H9 (cell line): Measurements from ENCODE around the gene CDK14. TPM values are rescaled to one million over a fixed set of nuclear protein-coding genes. Genes with fewer than 3 reads are reported as not detected.

Source experiments
- DNase-seq: peaks from one replicate; pipeline ENCODE4 v3.0.0-alpha.2; 2017
- H2AFZ ChIP-seq: one replicate; pipeline ENCODE4 v1.6.1; 2013; ENCODE audit warnings: mild to moderate bottlenecking, low read length, control low read depth, moderate library complexity
- H2AK5ac ChIP-seq: 2 replicates; pipeline ENCODE4 v1.6.1; 2013; ENCODE audit warnings: low read length, control low read depth, mixed read lengths; ENCODE audit not compliant: insufficient read length
- H2BK120ac ChIP-seq: one replicate; pipeline ENCODE4 v1.6.1; 2013; ENCODE audit warnings: low read depth, mild to moderate bottlenecking, low read length, control low read depth, inconsistent platforms; ENCODE audit not compliant: poor library complexity, severe bottlenecking
- H2BK12ac ChIP-seq: 2 replicates; pipeline ENCODE4 v1.6.1; 2013; ENCODE audit warnings: low read length, control low read depth, mixed read lengths, low read depth; ENCODE audit not compliant: insufficient read length
- H2BK15ac ChIP-seq: 2 replicates; pipeline ENCODE4 v1.6.1; 2013; ENCODE audit warnings: low read depth, low read length, control low read depth
- H2BK20ac ChIP-seq: one replicate; pipeline ENCODE4 v1.6.1; 2013; ENCODE audit warnings: low read depth, mild to moderate bottlenecking, low read length, control low read depth, inconsistent platforms; ENCODE audit not compliant: poor library complexity, severe bottlenecking
- H2BK5ac ChIP-seq: 2 replicates; pipeline ENCODE4 v1.6.1; 2013; ENCODE audit warnings: low read length, control low read depth, mixed read lengths; ENCODE audit not compliant: insufficient read length
- H3K14ac ChIP-seq: 2 replicates; pipeline ENCODE4 v1.6.1; 2013; ENCODE audit warnings: low read length, control low read depth; ENCODE audit not compliant: insufficient read depth
- H3K18ac ChIP-seq: 2 replicates; pipeline ENCODE4 v1.6.1; 2013; ENCODE audit warnings: low read depth, mild to moderate bottlenecking, mixed read lengths, low read length, control low read depth; ENCODE audit not compliant: insufficient read length
- H3K23ac ChIP-seq: 2 replicates; pipeline ENCODE4 v1.6.1; 2013; ENCODE audit warnings: low read length, control low read depth, mixed read lengths, low read depth; ENCODE audit not compliant: insufficient read length
- H3K23me2 ChIP-seq: 2 replicates; pipeline ENCODE4 v1.6.1; 2013; ENCODE audit warnings: low read depth, mild to moderate bottlenecking, mixed read lengths, low read length, control low read depth; ENCODE audit not compliant: insufficient read length, poor library complexity, severe bottlenecking
- H3K27ac ChIP-seq: 2 replicates; pipeline ENCODE4 v1.5.1; 2013; ENCODE audit warnings: low read length, control low read depth, mixed read lengths, low read depth; ENCODE audit not compliant: insufficient read length
- H3K27me3 ChIP-seq: 2 replicates; pipeline ENCODE4 v1.6.1; 2013; ENCODE audit warnings: low read length, control low read depth, inconsistent platforms; ENCODE audit not compliant: insufficient read depth
- H3K4ac ChIP-seq: 2 replicates; pipeline ENCODE4 v1.6.1; 2013; ENCODE audit warnings: low read depth, mild to moderate bottlenecking, control low read depth, inconsistent platforms, low read length, moderate library complexity
- H3K4me1 ChIP-seq: 2 replicates; pipeline ENCODE4 v1.6.1; 2013; ENCODE audit warnings: low read length, control low read depth, inconsistent platforms; ENCODE audit not compliant: insufficient read depth
- H3K4me2 ChIP-seq: 2 replicates; pipeline ENCODE4 v1.6.1; 2013; ENCODE audit warnings: low read length, control low read depth, mixed read lengths; ENCODE audit not compliant: insufficient read length, insufficient read depth
- H3K56ac ChIP-seq: 2 replicates; pipeline ENCODE4 v1.6.1; 2013; ENCODE audit warnings: low read depth, mild to moderate bottlenecking, mixed read lengths, low read length, control low read depth; ENCODE audit not compliant: insufficient read length
- H3K79me1 ChIP-seq: 2 replicates; pipeline ENCODE4 v1.6.1; 2013; ENCODE audit warnings: low read depth, mild to moderate bottlenecking, moderate library complexity, low read length, control low read depth, inconsistent platforms; ENCODE audit not compliant: insufficient read depth, poor library complexity, severe bottlenecking
- H3K79me2 ChIP-seq: 2 replicates; pipeline ENCODE4 v1.6.1; 2013; ENCODE audit warnings: low read length, control low read depth, inconsistent platforms; ENCODE audit not compliant: insufficient read depth
- H3K9ac ChIP-seq: 2 replicates; pipeline ENCODE4 v1.6.1; 2013; ENCODE audit warnings: low read length, control low read depth, mixed read lengths; ENCODE audit not compliant: insufficient read length; ENCODE audit errors: extremely low read depth
- H3K9me3 ChIP-seq: one replicate; pipeline ENCODE4 v1.6.1; 2013; ENCODE audit warnings: low read depth, low read length, inconsistent platforms; ENCODE audit not compliant: control insufficient read depth
- H3T11ph ChIP-seq: one replicate; pipeline ENCODE4 v1.6.1; 2013; ENCODE audit warnings: mild to moderate bottlenecking, low read length, control low read depth, inconsistent platforms
- H4K20me1 ChIP-seq: one replicate; pipeline ENCODE4 v1.6.1; 2013; ENCODE audit not compliant: control insufficient read depth, insufficient read length, insufficient read depth
- H4K5ac ChIP-seq: 2 replicates; pipeline ENCODE4 v1.6.1; 2013; ENCODE audit warnings: low read depth, mild to moderate bottlenecking, mixed read lengths, low read length, control low read depth; ENCODE audit not compliant: insufficient read length
- H4K8ac ChIP-seq: replicated peaks from 2 replicates; pipeline ENCODE4 v1.6.1; 2013; ENCODE audit warnings: low read length, control low read depth, mixed read lengths, low read depth; ENCODE audit not compliant: insufficient read length
- H4K91ac ChIP-seq: 2 replicates; pipeline ENCODE4 v1.6.1; 2013; ENCODE audit warnings: low read depth, mild to moderate bottlenecking, moderate library complexity, mixed read lengths, low read length, control low read depth; ENCODE audit not compliant: insufficient read length
- H3K27ac Mint-ChIP-seq, 3 experiments: 2 replicates in 2 of 3; 3 replicates in 1 of 3; pipeline ENCODE4 v1.8.0; 2020 to 2021; ENCODE audit warnings: mixed read lengths in 3 of 3, mild to moderate bottlenecking in 1 of 3, moderate library complexity in 1 of 3
- H3K27me3 Mint-ChIP-seq: 2 replicates; pipeline ENCODE4 v1.8.0; 2021; ENCODE audit warnings: low read depth, mild to moderate bottlenecking, moderate library complexity, mixed read lengths
- H3K36me3 Mint-ChIP-seq, 3 experiments: 2 replicates in 2 of 3; 3 replicates in 1 of 3; pipeline ENCODE4 v1.8.0; 2020 to 2021; ENCODE audit warnings: low read depth in 3 of 3, mixed read lengths in 3 of 3; ENCODE audit not compliant: insufficient read depth in 1 of 3
- H3K4me1 Mint-ChIP-seq, 2 experiments: 2 replicates each; pipeline ENCODE4 v1.8.0; 2020; ENCODE audit warnings: mixed read lengths in 2 of 2
- H3K4me3 Mint-ChIP-seq, 2 experiments: 2 replicates in 1 of 2; 3 replicates in 1 of 2; pipeline ENCODE4 v1.8.0; 2020 to 2021; ENCODE audit warnings: mild to moderate bottlenecking in 2 of 2, mixed read lengths in 2 of 2, moderate library complexity in 1 of 2
- H3K9me3 Mint-ChIP-seq, 2 experiments: 2 replicates in 1 of 2; 3 replicates in 1 of 2; pipeline ENCODE4 v1.8.0; 2020; ENCODE audit warnings: mild to moderate bottlenecking in 2 of 2, mixed read lengths in 2 of 2, moderate library complexity in 1 of 2
- WGBS: extraction: QIAGEN DNeasy Blood & Tissue Kit; methylation state at CpG from one replicate; pipeline ENCODE4 v1.1.7; 2013; ENCODE audit warnings: missing lambda C conversion rate, low lambda C conversion rate, mixed read lengths; ENCODE audit not compliant: insufficient read length; ENCODE audit errors: extremely low coverage; 5-methylcytosine and 5-hydroxymethylcytosine counted together
- total RNA-seq: library from RNA; stranded (reverse); gene quantifications from 2 replicates; pipeline ENCODE4 v1.2.1, GENCODE V29; 2021
- TF ChIP-seq, protein P1 (sequence below): fragments of 200-600 bp; sonication (generic); conservative IDR thresholded peaks from 3 replicates; pipeline ENCODE4 v1.8.0; 2021; ENCODE audit warnings: antibody characterized with exemption, mild to moderate bottlenecking

Gene CDK14
- total RNA-seq, 1 experiment from 2014 or later, result 23.9 TPM

GRCh38 chr7:91142743-91143142, 546.6 kb downstream of the CDK14 start:
- Histone ChIP-seq H3K56ac (no peak overlapping the region), H3T11ph (no peak overlapping the region), H3K79me2 (no peaks in the 10 kb centered on the region), H2BK12ac (no peak overlapping the region), H4K91ac (no peak overlapping the region), H3K4ac (no peak overlapping the region), H3K23me2 (no peaks in the 10 kb centered on the region), H2BK20ac (no peak overlapping the region), H3K23ac (no peak overlapping the region), H3K79me1 (no peaks in the 10 kb centered on the region), H3K4me2 (no peak overlapping the region), H4K8ac (no peak overlapping the region), H4K20me1 (no peaks in the 10 kb centered on the region), H2BK5ac (no peak overlapping the region), H2AFZ (no peak overlapping the region), H2AK5ac (no peak overlapping the region), H3K27me3 (no peaks in the 10 kb centered on the region), H3K9me3 (no peaks in the 10 kb centered on the region), H3K27ac (no peak overlapping the region), H2BK15ac (no peak overlapping the region), H3K4me1 (peaks cover 4% of the 10 kb centered on the region; the same call in 1 of the 2 replicates), H4K5ac (no peak overlapping the region), H3K14ac (no peak overlapping the region), H3K18ac (no peak overlapping the region), H3K9ac (no peak overlapping the region), H2BK120ac (no peak overlapping the region)
- no peak overlapping the region for H3K27ac Mint-ChIP-seq
- no peaks in the 10 kb centered on the region for H3K9me3 Mint-ChIP-seq
- H3K4me3 Mint-ChIP-seq, result no peak overlapping the region
- no CpG with 5 or more reads among the region's 1 CpG for WGBS
- H3K27me3 Mint-ChIP-seq, result no peaks in the 10 kb centered on the region
- H3K36me3 Mint-ChIP-seq, result no peaks in the 10 kb centered on the region
- TF ChIP-seq, protein P1, sequence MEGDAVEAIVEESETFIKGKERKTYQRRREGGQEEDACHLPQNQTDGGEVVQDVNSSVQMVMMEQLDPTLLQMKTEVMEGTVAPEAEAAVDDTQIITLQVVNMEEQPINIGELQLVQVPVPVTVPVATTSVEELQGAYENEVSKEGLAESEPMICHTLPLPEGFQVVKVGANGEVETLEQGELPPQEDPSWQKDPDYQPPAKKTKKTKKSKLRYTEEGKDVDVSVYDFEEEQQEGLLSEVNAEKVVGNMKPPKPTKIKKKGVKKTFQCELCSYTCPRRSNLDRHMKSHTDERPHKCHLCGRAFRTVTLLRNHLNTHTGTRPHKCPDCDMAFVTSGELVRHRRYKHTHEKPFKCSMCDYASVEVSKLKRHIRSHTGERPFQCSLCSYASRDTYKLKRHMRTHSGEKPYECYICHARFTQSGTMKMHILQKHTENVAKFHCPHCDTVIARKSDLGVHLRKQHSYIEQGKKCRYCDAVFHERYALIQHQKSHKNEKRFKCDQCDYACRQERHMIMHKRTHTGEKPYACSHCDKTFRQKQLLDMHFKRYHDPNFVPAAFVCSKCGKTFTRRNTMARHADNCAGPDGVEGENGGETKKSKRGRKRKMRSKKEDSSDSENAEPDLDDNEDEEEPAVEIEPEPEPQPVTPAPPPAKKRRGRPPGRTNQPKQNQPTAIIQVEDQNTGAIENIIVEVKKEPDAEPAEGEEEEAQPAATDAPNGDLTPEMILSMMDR, result no peak
- peaks cover 8 to 12% of the 10 kb centered on the region in 2 experiments; a peak in 3 of 4 replicates for H3K4me1 Mint-ChIP-seq
- DNase-seq, result no peak
